WI38 (cell line): ENCODE measurements around the gene KIDINS220.

Experiments used
- H3K4me3 ChIP-seq: 2 replicates; pipeline ENCODE4 v1.5.1; 2011; ENCODE audit warnings: low read depth, mild to moderate bottlenecking, control low read depth, low read length
- TF ChIP-seq, protein P1 (sequence below): IDR thresholded peaks from 2 replicates; pipeline ENCODE4 v1.5.1; 2012; ENCODE audit warnings: low read depth, mild to moderate bottlenecking, control low read depth, low read length

KIDINS220 gene

DNA sequence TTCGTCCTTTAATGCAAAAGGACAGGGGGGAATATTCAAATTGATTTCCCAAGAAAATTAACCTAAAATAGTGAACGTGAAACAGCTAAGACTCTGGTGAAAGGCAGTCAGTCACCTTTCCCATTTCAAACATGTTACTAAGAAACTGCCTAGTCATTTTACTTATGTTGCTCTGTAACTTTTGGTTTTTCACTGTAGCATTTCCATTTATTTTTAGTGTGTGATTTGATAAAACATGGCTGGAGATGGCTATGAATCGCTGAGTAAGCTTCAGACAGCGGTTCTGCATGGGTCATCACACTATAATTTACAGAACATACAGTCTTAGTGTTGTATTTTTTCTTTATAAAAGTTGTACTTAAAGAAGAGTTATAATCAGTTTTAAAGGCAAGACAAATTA, 16.0 kb upstream of the KIDINS220 start:
- TF ChIP-seq, protein P1, sequence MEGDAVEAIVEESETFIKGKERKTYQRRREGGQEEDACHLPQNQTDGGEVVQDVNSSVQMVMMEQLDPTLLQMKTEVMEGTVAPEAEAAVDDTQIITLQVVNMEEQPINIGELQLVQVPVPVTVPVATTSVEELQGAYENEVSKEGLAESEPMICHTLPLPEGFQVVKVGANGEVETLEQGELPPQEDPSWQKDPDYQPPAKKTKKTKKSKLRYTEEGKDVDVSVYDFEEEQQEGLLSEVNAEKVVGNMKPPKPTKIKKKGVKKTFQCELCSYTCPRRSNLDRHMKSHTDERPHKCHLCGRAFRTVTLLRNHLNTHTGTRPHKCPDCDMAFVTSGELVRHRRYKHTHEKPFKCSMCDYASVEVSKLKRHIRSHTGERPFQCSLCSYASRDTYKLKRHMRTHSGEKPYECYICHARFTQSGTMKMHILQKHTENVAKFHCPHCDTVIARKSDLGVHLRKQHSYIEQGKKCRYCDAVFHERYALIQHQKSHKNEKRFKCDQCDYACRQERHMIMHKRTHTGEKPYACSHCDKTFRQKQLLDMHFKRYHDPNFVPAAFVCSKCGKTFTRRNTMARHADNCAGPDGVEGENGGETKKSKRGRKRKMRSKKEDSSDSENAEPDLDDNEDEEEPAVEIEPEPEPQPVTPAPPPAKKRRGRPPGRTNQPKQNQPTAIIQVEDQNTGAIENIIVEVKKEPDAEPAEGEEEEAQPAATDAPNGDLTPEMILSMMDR, result no peak

DNA sequence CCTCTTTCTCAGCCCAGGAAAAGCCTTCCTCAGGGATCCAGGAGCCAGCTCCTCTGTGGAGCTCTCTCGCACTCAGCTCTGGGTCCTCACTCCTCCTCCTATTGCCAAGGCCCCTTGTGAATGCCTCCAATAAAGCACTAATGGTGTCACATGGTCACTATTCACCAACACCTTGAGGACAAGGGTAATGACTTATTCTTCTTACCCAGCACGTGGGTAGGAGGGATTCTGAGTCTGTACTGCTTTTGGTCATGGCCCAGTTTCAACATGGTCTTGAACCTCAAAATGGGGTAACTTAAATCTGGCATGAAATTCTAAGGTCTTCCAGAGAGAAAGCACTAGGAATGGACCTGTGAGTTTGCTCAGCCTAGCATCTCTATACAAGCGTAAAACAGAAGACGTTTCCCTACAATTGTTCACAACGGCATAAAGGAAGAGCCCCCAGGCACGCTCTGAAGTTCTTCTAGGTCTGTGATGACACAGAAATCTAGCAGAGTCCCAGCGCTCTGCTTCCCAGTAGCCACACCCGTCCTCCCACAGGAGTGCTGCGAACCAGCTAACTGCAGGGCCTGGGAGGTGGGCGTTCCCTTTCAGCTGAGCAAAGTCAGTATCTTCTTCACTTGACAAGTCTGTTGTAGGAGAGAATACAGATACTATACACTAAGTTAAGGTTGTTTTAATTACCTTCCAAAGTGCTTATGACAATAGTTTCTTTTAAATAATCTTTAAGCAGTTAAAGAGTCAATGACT, 14.6 kb upstream of the KIDINS220 start:
- TF ChIP-seq, protein P1, result no peak
- no peak overlapping the region for H3K4me3 ChIP-seq

More for the DNA sequence above, 16.0 kb upstream of the KIDINS220 start:
- no peak overlapping the region for H3K4me3 ChIP-seq

- TF ChIP-seq, protein P1, result no peak
- H3K4me3 ChIP-seq, result no peak overlapping the region
Measured at GRCh38 chr2:8850845-8851487, 13.6 kb upstream of the KIDINS220 start.

GRCh38 chr2:8849327-8849726, 11.9 kb upstream of the KIDINS220 start:
- TF ChIP-seq, protein P1, result no peak

DNA sequence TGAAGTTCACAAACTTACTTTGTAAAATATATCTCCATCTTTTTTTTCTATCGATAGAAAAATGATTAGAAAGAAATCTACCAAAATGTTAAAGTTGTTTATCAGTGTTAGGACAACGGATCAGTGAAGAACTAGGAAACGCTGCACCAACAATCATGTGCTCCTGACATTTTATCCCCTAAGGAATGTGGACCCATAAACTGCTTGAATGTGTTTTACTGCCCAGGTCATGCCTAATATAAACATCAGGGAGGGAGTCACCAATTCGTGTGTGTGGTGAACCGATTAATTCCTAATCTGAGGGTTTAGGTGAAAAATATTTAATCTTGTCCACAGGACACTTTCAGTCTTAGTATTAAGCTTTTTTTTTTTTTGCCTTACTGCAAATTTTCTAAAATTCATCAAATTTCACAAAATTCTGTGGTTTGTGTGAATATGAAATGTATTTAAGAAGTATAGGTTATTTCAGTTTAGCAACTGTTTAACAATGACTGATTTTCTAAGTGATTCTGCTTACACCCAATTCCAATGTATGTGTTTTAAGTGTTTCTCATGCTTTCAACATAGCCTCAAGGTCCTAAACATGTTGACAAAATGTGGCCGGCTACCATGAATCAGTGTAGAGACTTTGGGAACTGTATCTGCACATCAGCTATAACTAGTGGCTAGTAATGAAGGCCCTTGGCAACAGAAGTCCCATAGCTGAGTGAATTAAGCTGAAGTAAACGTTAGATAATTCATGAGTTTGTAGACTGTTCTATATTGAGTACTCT, 11.1 kb upstream of the KIDINS220 start:
- TF ChIP-seq, protein P1, result no peak
- H3K4me3 ChIP-seq, result no peak overlapping the region

More at GRCh38 chr2:8849327-8849726, 11.9 kb upstream of the KIDINS220 start:
- no peak overlapping the region for H3K4me3 ChIP-seq

DNA sequence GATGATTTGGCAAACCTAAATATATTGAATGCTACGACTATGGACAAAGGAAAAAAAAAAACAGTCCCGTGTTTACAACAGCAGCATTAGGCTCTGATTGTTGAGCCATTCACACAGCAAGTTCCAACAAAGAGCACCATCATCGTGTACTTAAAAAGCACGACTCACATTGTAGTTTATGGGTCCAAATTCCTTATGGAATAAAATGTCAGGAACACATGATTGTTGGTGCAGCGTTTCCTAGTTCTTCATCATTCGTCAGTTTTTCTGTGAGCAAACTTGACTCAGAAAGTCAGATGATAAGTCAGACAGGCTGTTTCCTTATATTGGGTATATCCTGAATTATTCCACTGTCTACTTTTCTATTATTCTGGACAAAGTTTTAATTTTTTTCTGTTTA, 10.0 kb upstream of the KIDINS220 start:
- no peak overlapping the region for H3K4me3 ChIP-seq
- TF ChIP-seq, protein P1, result no peak
